Measurements from ENCODE around the gene UBE2V1.

Gene UBE2V1

DNA sequence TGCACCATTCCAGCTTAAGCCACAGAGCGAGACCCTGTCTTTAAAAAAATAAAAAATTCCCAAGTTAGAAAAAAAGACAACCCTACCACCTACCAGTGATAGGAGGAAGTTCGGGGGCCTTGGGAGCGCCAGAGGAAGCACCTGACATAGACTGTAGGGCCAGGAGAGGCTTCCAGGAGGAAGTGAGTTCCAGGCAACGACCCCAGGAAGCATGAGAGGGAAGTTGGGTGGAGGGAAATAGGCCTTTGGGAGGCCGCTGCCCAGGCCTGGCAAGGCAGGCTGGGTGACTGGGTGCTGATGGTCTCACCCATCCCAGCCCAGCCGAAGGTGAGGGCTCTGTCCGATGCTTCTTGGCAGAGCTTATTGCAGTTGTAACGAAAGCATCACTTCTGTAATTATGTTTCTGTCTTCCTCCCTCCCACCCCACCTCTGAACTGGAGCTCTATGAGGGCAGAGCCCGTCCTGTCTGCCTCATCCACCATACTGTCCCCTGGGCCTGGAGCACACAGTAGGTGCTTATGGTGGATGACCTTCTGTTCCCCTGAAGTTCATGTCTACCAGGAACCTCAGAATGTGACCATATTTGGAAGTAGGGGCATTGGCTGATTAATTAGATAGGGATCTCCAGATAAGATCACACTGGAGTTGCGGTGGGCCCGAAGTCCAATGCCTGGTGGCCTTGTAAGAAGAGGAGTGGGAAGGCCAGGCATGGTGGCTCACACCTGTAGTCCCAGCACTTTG lies 54.1 kb downstream of the UBE2V1 start:
- no peak for DNase-seq

GRCh38 chr20:50057714-50058053 lies 55.3 kb downstream of the UBE2V1 start:
- DNase-seq, result no peak

DNA sequence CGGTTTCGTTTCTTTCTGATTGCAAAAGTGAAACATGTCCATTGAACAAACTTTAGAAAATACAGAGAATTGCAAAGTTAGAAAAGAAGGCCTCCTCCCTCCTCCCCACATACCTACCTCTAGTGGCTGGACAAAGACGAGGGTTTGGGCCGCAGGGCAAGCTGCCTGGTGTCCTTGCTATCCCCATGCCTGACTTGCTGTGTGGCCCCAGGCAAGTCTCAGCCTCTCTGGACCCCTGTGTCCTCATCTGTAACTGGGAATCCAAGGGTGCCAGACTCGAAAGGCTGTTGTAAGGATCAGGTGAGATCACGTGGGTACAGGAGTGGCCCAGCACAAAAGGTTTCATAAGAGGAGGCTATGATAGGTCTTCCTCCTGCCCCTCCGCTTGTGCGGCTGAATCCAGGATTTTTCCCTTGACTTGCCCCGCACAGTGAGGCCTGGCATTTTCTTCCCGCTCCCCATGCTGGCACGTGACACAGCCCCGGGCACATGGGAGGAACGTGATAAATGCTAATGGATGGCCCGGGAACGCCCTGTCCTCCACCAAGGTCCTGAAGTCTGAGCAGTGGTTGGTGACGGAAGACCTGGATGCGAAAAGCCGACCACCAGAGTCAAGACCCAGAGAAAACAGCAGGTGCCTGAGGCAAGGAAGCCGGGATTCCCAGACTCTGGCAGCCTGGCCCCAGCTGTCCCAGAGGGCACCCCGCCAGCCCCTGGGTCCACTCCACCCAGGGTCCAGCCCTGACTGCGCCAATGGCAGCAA lies 55.8 kb downstream of the UBE2V1 start:
- no peak for DNase-seq

DNA sequence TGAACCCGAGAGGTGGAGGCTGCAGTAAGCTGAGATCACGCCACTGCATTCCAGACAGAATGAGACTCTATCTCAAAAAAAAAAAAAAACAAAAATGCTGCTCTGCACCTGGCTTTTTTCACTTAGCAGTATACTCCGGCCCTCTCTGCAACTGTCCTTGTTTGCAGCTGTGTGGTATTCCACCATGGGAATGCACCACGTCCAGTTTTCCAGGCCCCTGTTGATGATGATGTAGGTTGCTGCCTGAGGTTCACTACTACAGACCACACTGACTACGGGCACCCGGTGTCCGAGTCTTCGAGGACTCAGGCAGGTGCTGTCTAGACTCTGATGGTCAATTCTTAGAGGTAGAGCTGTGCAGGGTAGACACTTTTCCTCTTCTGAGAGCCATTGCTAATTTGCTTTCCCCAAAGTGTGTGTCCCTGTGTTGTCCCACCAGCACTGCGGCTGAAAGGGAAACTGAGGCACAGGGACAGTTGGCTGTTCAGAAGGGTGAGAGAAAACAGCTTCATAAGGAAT lies 56.5 kb downstream of the UBE2V1 start:
- DNase-seq, result no peak

DNA sequence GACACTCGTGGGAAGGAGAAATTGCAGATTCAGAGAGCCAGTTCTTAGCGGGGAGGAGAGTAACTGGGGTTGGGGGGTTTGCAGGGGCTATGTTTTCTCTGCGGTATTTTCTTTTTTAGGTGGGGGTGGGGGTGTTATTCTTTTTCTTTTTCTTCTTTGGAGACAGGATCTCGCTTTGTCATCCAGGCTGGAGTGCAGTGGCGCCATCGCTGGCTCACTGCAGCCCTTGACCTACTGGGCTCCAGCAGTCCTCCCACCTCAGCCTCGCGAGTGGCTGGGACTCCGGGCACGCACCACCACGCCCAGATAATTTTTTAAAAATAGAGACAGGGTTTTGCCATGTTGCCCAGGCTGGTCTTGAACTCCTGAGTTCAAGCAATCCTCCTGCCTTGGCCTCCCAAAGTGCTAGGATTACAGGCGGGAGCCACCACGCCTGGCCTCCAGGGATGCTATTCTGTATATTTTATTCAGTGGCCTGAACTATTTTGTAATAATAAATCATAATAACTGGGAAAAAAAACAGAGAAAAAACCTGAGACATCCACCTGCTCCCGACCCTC lies 57.3 kb downstream of the UBE2V1 start:
- DNase-seq, result no peak

DNA sequence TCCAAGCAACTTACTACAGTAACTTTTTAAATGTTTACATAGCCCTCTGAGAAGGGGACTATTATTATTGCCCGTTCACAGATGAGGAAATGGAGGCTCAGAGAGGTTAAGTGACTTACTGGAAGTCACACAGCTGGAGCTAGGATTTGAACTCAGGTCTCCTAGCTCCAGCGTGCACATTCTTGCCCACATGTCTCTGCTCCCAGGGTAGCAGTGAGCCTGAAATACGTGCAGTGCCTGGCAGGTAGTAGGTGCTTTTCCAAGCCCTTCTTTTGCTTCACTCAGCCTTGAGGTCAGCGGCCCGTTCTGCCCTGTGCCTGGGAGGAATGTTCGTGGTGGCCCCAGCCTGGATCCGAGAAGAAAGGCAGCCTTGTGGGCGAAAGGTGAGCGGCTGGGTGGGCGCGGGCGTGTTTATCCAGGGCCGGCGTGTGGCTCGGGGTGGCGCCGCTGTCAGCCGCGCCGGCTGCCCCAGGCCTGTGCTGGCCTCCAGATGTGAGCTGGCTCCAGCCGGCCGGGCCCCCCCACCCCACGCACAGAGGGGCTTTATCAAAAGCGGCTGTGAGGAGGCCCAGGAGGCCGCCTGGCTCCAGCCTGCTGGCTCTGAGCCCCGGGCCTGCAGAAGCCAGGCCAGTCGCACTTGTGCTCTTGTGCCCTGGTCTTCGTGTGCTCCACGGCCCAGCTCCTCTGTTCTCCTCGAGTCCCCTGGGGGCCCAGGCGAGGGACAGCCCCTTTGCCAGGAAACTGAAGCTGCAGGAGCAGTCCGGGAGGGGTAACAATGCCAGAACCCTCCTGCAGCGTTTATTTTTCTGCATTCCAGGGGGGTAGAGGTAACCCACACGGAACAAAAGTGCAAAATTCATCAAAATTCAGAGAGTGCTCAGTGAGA lies 58.1 kb downstream of the UBE2V1 start:
- peak; percentile 88 for DNase-seq

- DNase-seq, result no peak
These were observed 58.8 kb downstream of the UBE2V1 start for GRCh38 chr20:50054231-50054547.

DNA sequence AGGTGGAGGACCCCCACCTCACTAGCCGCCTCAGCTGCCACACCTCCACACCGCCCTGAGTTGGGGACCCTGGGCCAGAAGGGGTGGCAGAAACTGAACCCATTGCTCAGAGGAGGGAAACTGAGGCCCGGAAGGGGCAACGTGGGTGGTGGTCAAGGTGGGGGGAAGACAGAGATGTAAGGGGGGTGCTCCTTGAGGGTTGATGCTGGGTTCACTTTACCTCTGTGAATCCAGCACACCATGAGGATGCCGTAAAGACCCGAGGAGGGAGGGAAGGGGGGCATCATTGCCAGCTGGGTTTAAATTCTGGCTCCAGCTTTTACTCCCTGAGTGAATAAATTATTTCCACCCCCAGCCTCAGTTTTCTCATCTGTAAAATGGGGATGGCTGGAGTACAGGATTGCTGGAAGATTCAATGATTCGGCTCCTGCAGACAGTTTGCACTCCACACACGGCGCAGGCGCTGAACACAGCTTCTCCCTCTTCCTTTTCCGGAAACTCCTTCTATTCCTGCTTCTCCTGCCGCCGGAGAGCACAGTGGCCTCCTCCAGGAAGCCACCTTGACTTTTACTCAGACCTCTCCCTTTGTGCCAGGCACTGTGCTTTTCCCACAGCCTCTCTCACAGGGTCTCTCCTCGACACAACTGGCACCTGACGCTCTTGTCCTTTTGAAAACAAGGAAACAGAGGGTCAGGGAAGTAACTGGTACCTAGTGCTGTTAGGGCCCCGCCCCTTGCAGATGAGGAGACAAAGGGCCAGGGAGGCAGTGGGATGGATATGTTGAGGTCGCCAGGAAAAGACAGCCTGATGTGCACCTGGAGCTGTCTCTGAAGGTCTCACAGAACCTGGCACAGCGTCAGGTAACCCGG lies 59.4 kb downstream of the UBE2V1 start:
- DNase-seq, result no peak

DNA sequence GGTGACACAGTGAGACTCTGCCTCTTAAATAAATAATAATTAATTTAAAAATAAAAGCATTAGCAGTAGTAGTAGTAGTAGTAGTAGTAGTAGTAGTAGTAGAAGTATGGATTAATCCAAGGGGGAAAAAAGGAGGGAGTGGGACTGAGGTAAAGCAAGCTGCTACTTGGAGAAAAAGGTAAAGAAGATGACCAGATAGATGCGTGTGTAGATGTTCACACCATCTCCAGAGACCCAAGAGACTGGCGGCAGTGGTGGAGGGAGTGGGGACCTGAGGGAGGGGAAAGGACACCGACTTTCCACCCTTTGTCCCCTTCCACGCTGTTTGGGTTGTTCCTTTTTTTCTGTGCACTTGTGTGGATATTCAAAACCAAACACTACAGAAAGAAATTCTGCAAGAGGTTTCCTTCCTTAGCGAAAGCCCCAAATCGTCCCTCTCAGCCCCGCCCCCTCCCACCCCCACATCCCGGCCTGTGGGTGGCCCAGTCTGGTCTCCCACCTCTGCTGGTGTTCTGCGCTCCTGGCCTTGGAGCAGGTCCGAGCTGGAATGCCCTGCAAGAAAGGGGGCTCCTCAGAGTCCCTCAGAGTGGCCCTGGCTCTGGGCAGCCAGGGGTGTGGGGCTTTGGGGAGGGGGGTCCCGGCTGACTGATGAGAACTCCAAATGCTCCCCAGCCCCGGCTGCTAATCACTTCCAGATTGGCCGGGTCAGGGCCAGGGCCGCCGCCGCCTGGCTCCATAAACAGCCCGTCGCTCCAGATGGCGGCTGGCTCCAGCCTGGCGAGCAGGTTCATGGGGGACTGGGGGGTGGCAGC lies 60.2 kb downstream of the UBE2V1 start:
- no peak for DNase-seq

GRCh38 chr20:50050660-50051308 lies 62.2 kb downstream of the UBE2V1 start:
- DNase-seq, result no peak

- no peak for DNase-seq
These were observed 62.7 kb downstream of the UBE2V1 start for GRCh38 chr20:50050214-50050613.

GRCh38 chr20:50049442-50050026 lies 63.4 kb downstream of the UBE2V1 start:
- no peak for DNase-seq

- peak; percentile 36 for DNase-seq
These were observed 64.4 kb downstream of the UBE2V1 start for GRCh38 chr20:50048420-50049166.

DNA sequence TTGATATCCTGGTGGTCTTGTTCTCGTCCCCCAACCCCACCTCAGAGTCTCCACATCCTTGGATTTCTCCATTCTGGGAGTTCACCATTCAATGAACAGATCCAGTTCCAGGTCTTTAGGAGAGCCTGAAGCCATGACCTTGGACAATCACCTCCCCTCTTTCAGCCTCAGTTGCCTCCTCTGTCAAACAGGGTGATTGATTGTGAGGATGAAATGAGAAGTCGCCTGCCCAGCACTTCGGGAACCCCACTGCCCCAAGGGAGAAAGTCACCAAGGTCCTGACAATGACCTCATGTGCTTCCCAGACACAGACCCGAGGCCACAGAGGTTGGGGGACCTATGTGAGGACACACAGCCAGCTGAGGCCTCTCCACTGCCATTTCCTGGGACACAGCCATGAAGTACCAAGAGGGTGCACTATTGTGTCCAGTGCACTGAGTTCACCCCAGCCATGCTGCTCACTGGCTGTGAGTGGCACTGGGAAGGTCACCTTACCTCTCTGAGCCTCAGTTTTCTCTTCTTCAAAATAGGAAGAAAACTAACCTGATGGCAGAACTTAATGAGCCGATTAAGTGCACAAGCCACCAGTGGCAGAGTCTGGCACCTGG lies 68.5 kb downstream of the UBE2V1 start:
- DNase-seq, result no peak

DNA sequence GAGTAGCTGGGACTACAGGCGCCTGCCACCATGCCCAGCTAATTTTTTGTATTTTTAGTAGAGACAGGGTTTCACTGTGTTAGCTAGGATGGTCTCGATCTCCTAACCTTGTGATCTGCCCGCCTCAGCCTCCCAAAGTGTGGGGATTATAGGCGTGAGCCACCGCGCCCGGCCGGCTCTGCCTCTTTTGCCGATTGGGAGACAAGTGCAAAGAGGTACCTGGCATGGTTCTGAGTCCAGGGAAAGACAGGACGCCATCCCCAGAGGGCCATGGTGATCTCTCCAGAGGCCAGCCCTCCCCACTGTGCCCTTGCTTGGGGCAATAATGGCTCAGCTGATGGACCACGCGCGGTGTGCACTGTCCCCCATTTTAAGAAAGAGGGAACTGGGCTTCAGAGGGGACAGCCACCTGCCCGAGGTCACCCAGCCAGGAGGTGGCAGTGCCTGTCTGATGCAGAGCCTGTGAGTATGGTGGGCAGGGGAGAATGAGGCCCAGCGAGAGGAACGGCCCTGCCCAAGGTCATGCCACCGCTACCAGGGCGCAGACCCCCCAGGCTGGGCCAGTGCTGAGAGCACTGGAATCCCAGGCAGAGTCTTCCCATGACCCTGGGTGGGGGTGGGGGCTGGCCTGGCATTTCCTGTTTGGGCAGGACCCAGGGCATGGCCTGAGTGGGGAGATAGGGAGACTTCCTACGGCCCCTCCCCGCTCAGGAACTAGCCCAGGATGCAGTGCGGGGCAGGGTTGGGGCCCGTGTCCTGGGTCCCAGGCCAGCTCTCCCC lies 69.2 kb downstream of the UBE2V1 start:
- no peak for DNase-seq

GRCh38 chr20:50042370-50043313 lies 70.3 kb downstream of the UBE2V1 start:
- no peak for DNase-seq
